Stimulated activated CD8-positive, alpha-beta memory T cell treated with anti-CD3 and anti-CD28 coated beads, Interleukin-4, amount 100 ng/mL, for 48 hours (primary cell): ENCODE results near the gene IWS1.
"Not testable (repeated sequence)": the region's sequence is repeated elsewhere in the genome, so short reads cannot be mapped to it uniquely, and the experiment has no call there.

Source experiments
- DNase-seq: peaks from one replicate; pipeline ENCODE4 v3.0.0-alpha.2; 2020

The IWS1 gene

DNA sequence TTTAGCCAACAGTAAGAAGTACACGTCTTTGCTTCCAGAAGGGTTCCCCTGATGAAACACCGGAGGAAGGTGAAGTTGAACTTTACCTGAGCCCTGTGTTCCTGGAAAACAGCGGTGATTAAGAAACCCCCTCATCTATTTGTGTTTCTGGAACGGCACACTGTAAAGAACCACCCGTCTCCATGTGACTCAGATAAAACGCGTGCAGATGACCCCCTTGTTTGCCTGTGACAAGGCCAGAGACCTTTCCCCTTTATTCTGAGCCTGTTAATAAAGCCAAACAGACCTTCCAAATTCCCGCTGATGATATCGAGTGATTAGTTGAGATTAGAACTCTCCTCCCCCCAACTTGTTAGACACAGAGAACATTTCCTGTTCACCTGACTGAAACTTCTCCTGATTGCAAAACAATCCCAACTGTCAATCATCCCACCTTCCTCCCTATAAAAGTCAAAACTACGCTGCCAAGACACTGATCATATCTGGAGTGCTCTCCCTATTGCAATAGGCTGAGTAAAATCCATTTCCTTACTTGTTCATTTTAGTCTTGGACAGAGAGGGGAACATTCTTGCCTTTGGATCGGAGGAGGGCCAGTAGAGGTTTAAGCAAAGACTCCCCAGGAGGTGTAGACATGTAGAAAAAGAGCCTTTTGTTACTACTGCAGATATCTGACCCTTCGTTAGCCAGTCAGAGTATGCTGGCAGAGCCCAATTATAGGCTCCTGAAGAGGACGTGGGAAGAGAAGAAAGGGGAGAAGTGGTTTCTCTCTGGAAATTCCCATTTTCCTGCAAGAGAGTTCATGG lies 914 bp upstream of the IWS1 start:
- DNase-seq, result no peak

DNA sequence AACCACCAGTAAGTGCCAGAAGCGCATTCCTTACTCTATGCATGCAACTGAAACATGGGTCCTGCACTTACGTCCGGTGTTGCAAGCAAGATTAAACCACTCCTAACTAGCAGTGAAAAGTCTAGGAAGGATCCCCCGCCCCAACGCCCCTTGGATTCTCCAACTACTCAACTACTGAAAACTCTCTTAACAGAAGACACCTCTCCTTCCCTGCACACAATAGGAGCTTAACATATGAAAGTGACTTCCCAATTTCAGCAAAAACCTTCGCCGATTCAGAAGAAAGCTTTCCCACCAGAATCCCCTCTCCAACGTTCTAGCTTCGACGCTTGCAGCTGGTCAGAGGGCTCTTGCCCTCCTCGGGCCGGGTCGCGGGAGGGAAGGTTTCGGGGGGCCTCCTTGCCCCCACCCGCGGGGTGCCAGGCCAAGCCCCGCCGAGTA lies 578 bp downstream of the IWS1 start:
- peak; percentile 43 for DNase-seq

DNA sequence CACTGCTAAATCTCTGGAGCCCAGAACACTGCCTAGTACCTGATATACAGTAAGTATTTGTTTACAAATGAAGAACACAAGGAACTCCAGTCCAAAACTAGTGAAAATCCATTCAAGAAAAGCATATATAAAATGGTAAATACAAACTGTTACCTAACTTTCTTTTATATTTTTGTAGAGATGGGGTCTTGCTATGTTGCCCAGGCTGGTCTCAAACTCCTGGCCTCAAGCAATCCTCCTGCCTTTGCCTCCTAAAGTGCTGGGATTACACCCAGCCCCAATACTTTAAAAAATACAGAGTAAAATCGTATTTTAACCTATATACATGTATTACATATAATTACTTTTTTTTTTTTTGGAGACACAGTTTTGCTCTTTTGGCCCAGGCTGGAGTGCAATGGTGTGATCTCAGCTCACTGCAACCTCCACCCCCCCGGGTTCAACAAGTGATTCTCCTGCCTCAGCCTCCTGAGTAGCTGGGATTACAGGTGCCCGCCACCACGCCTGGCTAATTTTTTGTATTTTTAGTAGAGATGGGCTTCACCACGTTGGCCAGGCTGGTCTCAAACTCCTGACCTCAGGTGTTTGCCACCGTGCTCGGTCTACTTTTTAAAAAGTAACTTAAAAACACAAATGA lies 2.0 kb downstream of the IWS1 start:
- DNase-seq, result not testable (repeated sequence)

DNA sequence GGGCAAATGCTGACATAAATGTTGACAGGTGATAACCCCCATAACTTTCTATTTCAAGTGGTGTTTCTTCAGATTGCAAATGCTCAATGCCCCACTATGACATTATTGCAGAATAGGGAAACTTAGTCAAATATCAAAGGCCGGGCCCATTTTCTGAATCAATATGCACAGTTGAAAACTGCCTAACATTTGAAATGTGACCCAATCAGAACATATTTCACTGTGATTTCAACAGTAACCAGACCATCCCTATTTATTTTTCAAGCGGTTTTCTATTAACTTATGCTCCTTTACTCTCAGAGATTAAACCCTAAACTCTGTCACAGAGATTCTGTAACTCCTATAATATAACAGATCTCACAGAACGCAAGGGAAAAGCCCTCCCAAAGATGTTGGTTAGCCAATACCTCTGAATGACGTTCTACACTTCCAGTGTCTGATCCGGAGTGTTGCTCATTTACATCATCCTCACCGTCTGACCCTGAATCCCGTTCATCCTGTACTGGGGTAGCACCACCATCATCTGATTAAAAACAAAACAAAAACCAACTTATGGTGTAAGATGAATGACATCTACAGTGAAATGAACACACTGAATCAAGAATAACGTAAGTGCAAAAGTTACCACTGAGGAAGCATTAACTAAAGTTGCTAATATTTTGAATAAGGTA lies 2.9 kb downstream of the IWS1 start:
- DNase-seq, result no peak

DNA sequence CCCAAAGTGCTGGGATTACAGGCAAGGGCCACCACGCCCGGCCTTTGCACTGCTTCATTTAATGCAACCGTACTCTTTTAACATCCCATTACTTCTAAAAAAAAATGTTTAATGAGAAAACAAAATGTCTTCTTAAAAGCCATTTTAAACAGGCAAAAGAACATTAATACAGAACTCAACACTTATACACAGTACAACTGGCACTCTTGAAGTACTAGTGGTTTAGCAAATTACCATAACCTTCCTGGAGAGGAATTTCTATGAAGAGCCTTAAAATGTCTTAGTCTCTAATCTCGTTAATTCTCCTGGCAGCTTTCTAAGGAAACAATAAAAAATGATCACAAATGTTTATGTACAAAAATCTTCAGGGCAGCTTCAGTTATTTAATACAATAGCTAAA lies 5.9 kb downstream of the IWS1 start:
- DNase-seq, result no peak

DNA sequence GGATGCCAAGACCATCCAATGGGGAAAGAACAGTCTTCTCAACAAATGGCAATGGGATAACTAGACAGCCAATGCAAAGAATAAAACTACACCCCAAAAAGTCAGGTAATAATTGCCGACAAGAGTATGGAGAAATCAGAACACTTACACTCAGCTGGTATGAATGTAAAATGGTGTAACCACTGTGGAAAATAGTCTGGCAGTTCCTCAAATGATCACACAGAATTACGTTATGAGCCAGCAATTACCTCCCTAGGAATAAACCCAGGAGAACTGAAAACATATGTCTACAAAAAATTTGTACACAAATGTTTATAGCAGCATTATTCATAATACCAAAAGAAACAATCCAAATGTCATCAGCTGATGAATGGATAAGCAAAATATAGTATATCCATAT lies 8.8 kb downstream of the IWS1 start:
- no peak for DNase-seq

DNA sequence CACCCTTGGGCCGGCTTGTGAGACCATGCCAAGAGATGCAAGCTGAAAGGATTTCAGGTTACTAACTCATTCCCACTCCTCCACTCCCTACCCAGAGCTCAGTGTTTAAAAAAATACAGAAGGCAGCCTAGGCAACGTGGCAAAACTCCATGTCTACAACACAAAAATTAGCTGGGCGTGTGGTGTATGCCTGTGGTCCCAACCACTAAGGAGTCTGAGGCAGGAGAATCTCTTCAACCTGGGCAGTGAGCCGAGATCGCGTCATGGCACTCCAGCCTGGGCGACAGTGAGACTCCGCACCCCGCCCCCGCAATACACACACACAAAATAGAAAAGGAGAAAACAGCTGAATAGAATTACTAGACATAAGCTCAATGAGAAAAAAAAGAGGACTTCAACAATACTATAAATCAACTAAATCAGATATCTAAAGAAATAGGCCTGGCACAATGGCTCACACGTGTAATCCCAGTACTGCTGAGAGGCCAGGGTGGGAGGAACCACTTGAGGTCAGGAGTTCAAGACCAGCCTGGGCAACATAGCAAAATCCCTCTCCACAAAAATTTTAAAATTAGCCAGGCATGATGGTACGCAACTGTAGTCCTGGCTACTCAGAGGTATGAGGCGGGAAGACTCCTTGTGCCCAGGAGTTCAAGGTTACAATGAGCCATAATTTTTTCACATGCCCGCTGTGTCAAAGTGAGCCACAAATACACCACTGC lies 10.1 kb downstream of the IWS1 start:
- no peak for DNase-seq

DNA sequence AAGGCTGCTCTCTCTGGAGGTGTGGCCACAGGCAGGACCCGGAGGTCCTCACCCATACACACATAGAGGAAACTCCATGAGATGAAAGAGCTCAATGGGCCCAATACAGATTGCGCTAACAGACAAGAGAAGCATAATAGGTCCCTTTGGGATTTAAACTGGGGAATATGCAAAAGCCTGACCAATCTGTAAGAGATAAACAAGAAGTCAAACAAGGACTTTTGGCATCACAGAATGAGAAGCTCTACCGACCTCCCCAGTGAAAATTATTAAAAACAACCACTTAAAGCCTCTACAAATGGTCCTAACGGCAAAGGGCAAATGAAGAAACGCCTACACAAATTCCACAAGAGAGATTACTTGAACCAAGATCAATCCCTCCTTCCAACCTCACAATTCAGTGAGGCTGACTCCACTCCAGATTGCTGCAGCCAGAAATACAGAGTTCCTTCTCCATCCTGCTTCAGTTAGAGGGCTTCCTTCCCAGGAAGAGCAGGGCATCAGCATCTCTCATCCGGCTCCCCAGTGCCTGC lies 10.8 kb downstream of the IWS1 start:
- no peak for DNase-seq

DNA sequence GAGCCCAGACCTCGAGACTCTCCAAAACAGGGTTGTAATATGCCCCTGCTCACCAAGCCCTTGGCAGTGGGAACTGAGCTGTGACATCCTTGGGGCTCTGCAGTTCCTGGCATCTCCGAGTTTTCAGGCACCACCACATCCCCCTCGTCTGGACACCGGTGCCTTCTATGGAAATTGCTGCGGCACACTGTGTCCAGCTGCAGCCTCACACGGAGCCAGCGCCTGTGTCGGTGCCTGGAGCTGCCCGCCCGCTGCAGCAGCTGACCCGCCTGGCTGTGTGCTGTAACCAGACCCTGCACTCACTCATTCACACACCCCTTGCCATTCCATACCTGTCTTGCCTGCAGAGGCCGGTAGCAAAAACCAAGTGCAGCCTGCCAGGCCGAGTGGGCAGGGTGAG lies 11.8 kb downstream of the IWS1 start:
- DNase-seq, result no peak

DNA sequence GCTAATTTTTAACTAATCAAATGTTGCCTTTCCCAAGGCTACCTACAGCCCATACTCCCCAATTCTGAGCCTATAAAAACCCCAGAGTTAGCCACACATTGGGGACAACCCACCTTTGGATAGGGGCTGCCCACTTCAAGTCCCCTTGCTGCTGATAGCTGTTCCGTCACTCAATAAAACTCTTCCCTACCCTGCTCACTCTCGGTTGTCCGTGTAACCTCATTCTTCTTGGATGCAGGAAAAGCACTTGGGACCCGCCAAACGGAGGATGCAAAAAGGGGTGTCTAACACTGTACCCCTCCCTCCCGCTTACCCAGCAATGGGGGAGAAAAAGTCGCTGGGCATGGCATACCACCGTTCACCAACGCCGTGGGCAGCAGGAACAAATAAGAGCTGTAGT lies 12.2 kb downstream of the IWS1 start:
- DNase-seq, result no peak

DNA sequence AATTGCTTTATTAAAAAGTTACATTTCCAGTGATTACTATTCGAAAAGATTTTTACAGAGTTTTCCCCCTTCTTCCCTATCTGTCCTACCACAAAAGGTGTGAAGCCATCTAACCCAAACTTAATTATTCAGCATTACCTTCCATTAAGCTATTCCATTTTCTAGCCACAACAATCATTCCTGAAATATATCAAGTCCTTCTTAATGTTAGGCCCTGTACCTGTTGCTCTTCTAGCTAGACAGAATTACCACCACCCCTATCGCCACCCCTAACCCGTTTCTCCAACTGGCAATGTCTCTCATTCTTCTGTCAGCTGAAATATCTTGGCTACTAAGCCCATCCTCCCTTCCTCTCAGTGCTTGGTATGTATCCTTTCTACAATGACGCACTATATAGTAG lies 13.9 kb downstream of the IWS1 start:
- no peak for DNase-seq

DNA sequence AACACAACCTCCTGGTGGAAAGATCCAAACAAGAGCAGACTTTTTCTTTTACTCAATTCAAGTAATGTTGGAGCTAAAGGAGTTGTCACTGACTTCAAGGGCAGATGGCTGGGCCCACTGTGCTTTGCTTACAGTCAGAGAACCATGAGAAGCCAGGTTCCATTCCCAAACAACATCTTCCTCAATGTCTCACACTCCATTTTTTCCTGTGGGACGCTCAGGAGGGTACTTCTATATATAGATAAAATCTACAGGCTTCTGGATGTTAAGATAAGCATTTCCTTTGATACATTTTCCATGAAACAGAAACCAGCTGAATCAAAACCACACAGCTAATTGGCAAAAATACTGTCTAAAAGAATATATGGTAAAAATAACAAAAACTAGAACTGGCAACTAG lies 14.4 kb downstream of the IWS1 start:
- no peak for DNase-seq

DNA sequence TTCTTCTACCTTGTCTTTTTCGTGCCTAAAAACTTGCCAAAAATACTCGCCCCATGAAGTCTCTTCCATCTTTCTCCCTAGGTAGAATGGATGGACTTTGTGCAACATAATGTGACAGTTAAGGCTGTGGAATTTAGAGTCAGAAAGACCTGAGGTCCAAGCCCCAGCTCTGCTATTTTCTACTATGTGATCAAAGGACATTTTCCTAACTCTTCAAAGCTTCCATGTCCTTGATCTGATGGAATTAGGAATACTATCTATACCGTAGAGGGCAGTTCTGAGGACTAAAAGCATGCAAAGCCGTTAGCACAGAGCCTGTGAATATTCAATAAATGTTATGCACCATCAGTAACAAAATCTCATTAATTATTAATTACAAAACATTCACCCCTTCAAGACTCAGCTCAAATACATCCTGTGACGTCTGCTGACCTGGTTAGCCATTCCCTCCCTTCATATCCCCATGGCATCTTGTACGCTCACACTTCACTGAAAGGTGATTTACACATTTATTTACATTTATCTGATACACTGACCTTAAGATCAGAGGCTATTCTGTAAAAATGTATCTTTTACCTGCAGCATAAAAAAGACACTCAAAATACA lies 15.1 kb downstream of the IWS1 start:
- DNase-seq, result no peak

DNA sequence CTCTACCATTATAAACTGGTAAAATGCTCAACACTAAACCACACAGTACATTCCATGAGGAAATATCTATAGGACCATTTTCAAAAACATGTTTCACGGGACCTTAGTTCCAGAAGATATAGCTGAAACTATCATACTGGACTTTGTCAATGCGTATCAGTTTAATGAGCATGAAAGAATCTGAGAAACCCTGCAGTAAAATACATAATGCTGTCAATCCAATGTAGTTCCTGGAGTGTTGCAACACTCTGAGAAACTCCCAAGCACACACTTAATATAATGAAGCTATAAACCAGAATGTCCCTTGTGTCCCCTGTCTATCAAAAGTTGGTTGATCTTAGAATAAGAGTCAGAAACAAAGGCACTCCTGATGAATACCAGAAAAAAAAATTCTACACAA lies 16.2 kb downstream of the IWS1 start:
- no peak for DNase-seq

DNA sequence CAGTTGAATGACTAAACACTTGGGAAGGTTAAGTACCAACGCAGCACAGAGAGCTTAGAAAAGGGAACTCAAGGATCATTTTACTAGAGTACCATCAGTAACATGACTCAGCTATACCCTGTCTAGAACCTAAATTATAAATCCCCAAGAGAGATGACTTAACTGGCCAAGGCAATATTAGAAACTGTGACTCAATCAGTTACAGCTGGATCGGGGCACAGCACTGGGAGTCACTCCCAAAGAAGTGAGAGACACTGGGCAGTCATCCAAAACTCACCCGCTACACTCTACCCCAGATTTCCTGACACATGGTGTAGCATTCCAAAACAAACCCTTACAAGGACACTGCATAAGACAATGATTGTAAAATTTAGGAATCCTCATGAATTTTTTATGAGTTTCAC lies 17.7 kb downstream of the IWS1 start:
- no peak for DNase-seq

DNA sequence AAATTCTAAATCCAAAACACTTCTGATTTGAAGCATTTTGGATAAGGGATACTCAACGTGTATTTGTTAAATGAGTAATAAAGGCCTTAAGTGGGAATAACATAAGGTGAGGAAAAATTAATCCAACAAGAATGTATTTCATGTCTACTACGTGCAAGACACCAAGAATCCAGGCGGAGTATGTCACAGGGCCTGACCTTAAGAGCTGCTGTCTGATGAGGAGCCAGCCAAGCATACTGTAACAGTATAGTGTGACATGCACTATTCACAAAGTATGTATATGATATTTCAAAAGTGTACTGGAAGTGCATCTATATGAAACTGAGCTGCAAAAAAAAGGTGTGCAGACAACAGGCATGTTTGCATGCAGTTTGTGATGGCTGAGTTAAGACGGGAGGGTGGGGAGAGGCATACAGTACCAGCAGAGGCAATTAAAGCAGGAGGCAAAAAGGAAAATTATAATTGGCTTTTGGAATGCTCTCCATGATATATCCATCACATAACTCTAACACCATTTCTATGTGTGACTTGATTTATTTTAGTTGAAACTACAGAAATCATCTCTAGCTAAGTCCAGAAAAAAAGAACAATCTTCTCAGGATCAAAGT lies 18.2 kb downstream of the IWS1 start:
- DNase-seq, result no peak

DNA sequence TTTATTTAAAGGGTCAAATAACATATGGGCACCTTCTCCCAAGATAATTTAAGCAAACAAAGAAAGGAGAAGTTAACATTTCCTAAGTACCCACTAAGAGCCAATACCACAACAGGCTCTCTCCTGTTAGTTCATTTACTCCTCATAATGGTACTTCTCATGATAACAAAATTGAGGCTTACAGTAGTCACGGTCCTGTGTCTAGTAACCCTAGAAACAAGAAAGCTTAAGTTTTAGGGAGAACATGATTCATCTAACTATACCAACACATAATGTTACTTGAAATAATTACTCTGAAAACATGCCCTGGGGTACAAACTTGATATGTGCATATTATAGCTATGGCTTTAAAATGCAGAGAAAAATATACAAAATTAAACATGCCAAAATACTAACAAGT lies 19.8 kb downstream of the IWS1 start:
- no peak for DNase-seq

DNA sequence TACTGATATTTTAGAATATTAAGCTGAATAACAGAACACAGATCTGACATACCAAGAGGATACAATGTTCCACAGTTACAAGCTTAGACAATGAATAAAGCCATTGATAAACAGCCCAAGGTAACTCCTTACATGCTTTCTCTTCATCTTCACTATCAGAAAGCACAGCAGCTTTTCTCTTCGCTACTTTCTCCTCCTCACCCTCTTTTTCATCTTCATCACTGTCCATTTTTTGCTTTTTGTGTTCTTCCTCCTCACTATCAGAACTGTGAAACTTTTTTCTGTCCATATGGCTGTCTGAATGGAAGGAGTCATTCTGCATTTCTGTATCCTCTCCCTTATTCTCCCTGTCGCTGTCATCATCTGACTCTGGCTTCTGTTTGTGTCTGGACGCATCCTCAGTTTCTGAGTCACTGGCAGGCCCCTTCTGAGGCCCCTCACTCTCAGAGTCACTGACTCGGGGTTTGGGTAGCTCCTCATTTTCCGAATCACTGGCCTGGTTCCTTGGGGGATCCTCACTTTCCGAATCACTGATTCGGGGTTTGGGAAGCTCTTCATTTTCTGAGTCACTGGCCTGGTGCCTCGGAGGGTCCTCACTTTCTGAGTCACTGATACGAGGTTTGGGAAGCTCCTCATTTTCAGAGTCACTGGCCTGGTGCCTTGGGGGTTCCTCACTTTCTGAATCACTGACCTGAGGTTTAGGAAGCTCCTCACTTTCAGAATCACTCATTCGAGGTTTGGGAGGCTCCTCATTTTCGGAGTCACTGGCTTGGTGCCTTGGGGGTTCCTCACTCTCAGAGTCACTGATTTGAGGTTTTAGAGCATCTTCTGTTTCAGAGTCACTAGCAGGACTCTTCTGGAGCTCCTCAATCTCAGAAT lies 21.5 kb downstream of the IWS1 start:
- no peak for DNase-seq

DNA sequence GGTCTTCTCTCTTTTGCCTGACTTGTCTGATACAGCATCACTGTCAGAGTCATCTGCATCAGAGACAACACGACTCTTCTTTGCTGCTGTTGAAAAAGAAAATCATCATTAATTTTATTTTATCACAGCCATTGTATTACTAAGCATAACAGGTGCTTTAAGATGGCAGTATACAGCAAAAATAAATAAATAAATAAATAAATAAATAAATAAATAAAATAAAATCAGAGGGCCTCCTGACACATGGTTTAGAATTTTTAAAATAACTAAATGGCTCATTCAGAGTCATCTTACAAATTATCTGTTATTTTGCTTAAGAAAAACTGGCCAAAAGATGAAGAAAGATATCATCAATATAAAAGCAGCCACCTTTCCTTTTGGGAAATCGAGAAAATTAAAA lies 22.8 kb downstream of the IWS1 start:
- no peak for DNase-seq

DNA sequence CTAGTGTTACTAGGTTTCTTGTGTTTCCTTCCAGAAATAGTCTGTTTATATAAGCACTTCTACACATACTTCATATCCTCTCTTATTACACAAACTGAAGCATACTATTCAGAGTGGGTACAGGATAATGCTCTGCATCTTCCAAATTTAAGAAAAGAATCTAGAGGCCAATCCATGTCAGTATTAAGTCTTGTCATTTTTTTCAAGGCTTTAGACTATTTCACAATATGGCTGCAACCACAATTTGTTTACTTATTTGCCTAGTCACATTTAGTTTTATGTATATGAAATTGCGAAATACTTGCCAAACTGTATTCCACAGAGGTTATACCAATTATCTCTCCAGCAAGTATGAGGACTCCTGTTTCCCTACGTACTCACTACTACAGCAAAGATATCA lies 27.9 kb downstream of the IWS1 start:
- DNase-seq, result no peak

DNA sequence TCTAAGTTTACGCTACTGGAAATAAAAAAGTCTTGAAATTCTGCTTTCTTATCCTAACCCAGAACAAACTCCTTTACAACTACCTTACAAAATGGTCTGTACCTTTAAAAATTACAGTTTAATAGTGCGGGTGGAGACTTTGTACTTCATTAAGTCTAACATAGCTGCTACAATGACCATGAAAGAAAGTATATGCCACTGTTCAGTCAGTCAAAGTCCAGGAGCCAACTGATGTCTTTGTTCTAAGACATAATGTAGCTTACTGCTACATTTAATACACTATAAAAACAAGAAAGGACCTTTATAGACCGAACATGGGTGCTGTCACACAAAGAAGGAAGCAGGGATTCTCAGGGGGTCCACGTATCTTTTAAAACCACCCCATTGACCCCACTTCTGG lies 36.0 kb downstream of the IWS1 start:
- DNase-seq, result no peak
